Tibial artery (tissue), 4 donors: ENCODE measurements around the gene PPM1M.

Source experiments
- DNase-seq, 2 donors: peaks; one replicate each; pipeline ENCODE4 v3.0.0-alpha.2; 2019
- H3K27ac ChIP-seq, 2 donors: fragments of 200-600 bp; sonication (generic) in 1 of 2; 1 replicate in 1 of 2; 2 replicates in 1 of 2; pipeline ENCODE4 v1.5.1; 2018 to 2019; ENCODE audit warnings: mild to moderate bottlenecking in 1 of 2
- H3K27me3 ChIP-seq, 2 donors: fragments of 200-600 bp; sonication (generic) in 1 of 2; one replicate each; pipeline versions ENCODE4 v1.5.1 to v1.6.0; 2016 to 2019
- H3K36me3 ChIP-seq, 3 donors: fragments of 200-600 bp; sonication (generic) in 2 of 3; one replicate each; pipeline ENCODE4 v1.5.1; 2016 to 2019; ENCODE audit warnings: mild to moderate bottlenecking in 2 of 3
- H3K4me1 ChIP-seq, 4 donors: fragments of 200-600 bp; sonication (generic) in 2 of 4; 1 replicate in 3 of 4; 2 replicates in 1 of 4; pipeline ENCODE4 v1.5.1; 2016 to 2019
- H3K4me3 ChIP-seq, 2 donors: fragments of 200-600 bp; sonication (generic) in 1 of 2; 1 replicate in 1 of 2; 2 replicates in 1 of 2; pipeline ENCODE4 v1.5.1; 2018 to 2019; ENCODE audit warnings: mild to moderate bottlenecking in 2 of 2
- H3K9me3 ChIP-seq, 3 donors: fragments of 200-600 bp; sonication (generic) in 1 of 3; one replicate each; pipeline ENCODE4 v1.5.1; 2016 to 2019
- CTCF ChIP-seq, 2 experiments: fragments of 200-600 bp in 1 of 2; fragments of 450-650 bp in 1 of 2; IDR thresholded peaks; one replicate each; pipeline ENCODE4 v1.5.1; 2017 to 2019; ENCODE audit warnings: antibody characterized with exemption in 2 of 2, mild to moderate bottlenecking in 1 of 2, moderate library complexity in 1 of 2
- intact Hi-C: fragments of 100-400 bp; cut with DNase I; formaldehyde crosslinking; loops from one replicate; pipeline ENCODE4 v1.15.0; 2023; ENCODE audit warnings: low total_unique reads

The PPM1M gene

DNA sequence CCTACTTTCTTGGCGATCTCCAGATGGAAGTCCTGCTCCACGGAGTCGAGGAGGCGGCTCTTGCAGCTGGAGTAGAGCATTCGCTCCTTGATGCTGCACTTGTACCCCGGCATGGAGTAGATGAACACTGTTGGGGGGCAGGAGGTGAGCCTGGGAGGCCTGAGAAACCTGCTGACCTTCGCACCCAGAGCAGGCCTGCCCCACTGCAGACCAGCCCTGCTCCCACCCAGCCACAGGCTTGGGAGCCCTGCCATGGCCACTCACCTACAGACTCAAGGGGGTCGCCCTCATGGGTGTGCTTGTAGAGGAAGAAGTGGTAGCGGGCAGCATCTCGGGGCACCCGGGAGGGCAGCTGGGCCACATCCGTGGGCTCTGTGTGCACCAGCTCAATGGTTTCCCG is 15.9 kb upstream of the PPM1M start:
- Histone ChIP-seq H3K4me3 (no peak overlapping the region), H3K27ac (no peak overlapping the region), H3K4me1 (peaks cover 0 to 17% (median 3%) of the 10 kb centered on the region in 4 donors), H3K27me3 (no peaks in the 10 kb centered on the region), H3K36me3 (peaks cover 30 to 79% (median 54%) of the 10 kb centered on the region in 3 donors), H3K9me3 (no peaks in the 10 kb centered on the region)
- intact Hi-C loops: loop anchor here (5.0 kb wide), 1 partner anchor 113 kb away; no protein-coding TSS in a partner anchor
- DNase-seq: no peak
- TF ChIP-seq CTCF (IDR thresholded peaks at IDR 0.05): no peak

GRCh38 chr3:52230461-52230860 is 15.1 kb upstream of the PPM1M start:
- no peak for DNase-seq
- peaks cover 0 to 17% (median 7%) of the 10 kb centered on the region in 4 donors for H3K4me1 ChIP-seq
- no peak for TF ChIP-seq CTCF (IDR thresholded peaks at IDR 0.05)
- H3K4me3 ChIP-seq: no peak overlapping the region
- intact Hi-C loops: loop anchor here (5.0 kb wide), 1 partner anchor 112 kb away; no protein-coding TSS in a partner anchor
- H3K27ac ChIP-seq: no peak overlapping the region
- H3K27me3 ChIP-seq: no peaks in the 10 kb centered on the region
- peaks cover 30 to 85% (median 56%) of the 10 kb centered on the region in 3 donors for H3K36me3 ChIP-seq
- no peaks in the 10 kb centered on the region for H3K9me3 ChIP-seq

DNA sequence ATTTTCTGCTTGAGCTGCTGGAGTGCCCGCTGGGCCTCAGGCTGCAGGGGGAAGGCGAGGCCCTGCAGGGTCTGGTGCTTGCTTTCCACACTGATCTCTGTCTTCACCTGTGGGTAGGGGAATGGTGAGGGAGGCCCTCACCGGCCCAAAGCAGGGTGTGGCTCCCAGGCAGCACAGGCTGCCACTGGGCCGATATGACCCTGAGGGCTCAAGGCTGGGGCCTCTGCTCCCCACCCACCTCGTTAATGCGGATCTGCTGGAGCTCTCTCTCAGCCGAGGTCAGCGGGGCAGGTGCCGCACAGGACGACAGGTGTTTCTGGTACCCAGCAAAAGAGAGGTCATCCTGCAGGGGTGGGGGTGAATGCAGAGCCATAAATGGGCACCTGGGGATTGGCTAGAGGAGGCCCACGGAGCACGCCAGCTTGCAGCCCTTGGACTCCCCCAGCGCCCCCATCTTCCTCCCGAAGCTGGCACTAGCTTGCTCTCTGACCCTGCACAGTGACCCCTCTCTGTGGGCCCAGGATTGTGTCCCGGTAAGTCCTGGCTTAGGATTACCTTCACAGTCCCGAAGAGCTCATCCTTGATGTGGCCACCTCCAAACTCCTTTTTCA is 14.6 kb upstream of the PPM1M start:
- H3K4me1 ChIP-seq: peaks cover 0 to 22% (median 10%) of the 10 kb centered on the region in 4 donors
- H3K4me3 ChIP-seq: no peak overlapping the region
- no peak for TF ChIP-seq CTCF (IDR thresholded peaks at IDR 0.05)
- peaks cover 30 to 85% (median 56%) of the 10 kb centered on the region in 3 donors for H3K36me3 ChIP-seq
- H3K27ac ChIP-seq: no peak overlapping the region
- no peak for DNase-seq
- no peaks in the 10 kb centered on the region for H3K27me3 ChIP-seq
- no peaks in the 10 kb centered on the region for H3K9me3 ChIP-seq
- intact Hi-C loops: loop anchor here (5.0 kb wide), 1 partner anchor 111 kb away; no protein-coding TSS in a partner anchor

DNA sequence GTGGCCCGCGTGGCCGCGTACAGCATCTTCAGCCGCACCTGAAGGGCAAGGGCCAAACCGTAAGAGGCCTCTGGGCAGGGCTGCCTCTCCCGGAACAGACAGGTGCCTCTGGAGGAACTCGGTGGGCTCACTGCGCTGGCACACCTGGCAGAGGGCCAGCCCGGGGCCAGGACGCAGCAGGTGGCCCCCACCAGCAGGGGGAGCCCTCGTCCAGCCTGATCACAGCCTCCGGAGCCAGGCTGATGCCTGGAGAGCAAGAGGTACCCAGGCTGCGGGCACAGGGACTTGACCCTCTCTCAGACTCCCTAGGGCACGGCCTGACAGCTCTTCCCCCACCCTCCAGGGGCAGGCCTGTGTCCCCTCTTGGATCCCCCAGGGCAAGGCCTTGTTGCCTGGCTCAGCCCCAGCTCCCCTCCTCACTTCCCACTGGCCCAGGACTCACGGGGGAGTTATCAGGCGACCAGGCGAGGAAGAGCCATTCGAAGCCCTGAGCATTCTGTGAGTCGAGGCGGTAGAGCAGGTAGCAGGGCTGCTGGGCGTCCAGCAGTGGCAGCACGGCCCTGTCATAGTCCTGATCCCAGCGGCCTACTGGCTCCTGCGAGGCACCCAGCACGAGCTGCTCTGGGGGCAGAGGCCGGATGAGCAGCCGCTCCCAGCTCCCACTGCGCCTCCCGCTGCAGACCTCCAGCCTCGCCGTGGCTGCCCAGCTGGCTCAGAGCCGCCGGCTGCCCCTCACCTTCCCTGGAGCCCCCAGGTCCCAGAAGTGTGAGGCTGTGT is 13.9 kb upstream of the PPM1M start:
- H3K27ac ChIP-seq: no peak overlapping the region
- no peaks in the 10 kb centered on the region for H3K27me3 ChIP-seq
- H3K4me1 ChIP-seq: peaks cover 0 to 27% (median 16%) of the 10 kb centered on the region in 4 donors
- DNase-seq: peak in 1 of 2 donors; percentile 52
- TF ChIP-seq CTCF (IDR thresholded peaks at IDR 0.05): peak; percentile 74 to 75
- peaks cover 30 to 84% (median 56%) of the 10 kb centered on the region in 3 donors for H3K36me3 ChIP-seq
- H3K4me3 ChIP-seq: no peak overlapping the region
- H3K9me3 ChIP-seq: no peaks in the 10 kb centered on the region
- intact Hi-C loops: loop anchor here (5.0 kb wide), 1 partner anchor 111 kb away; no protein-coding TSS in a partner anchor

DNA sequence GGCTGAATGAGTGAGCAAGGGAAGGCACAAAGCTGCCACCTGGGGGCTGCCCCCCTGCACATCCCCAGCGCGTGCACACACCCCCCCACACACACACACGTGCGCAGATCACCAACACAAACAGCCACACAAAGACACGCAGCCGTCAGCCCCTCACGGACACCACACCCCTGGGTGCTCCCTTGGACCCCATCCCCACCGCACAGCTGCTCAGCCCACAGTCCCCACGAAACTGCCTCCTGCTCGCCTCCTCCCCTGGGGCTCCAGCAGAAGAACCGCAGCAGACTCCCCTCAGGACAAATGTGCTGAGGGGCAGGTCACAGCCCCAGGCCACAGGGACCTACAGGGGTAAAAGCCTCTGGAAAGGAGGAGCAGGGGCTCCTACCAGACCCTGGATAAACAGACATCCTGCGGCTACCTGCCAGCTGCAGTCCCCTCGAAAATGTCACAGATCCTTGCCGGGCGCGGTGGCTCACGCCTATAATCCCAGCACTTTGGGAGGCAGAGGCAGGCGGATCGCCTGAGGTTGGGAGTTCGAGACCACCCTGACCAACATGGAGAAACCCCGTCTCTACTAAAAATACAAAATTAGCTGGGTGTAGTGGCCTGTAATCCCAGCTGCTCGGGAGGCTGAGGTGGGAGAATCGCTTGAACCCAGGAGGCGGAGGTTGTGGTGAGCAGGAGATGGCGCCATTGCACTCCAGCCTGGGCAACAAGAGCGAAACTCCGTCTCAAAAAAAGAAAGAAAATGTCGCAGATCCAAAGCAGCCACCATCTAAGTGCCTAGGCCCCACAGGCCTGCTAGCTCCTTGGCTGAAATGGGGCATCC is 13.1 kb upstream of the PPM1M start:
- H3K27ac ChIP-seq: no peak overlapping the region
- H3K9me3 ChIP-seq: no peaks in the 10 kb centered on the region
- H3K27me3 ChIP-seq: no peaks in the 10 kb centered on the region
- DNase-seq: peak in 1 of 2 donors; percentile 37
- H3K4me3 ChIP-seq: no peak overlapping the region
- no peak for TF ChIP-seq CTCF (IDR thresholded peaks at IDR 0.05)
- intact Hi-C loops: loop anchor here (5.0 kb wide), 1 partner anchor 110 kb away; no protein-coding TSS in a partner anchor
- H3K4me1 ChIP-seq: peaks cover 0 to 35% (median 24%) of the 10 kb centered on the region in 4 donors
- peaks cover 30 to 76% (median 56%) of the 10 kb centered on the region in 3 donors for H3K36me3 ChIP-seq
